ENCODE data around the gene SHE.

Gene SHE

DNA sequence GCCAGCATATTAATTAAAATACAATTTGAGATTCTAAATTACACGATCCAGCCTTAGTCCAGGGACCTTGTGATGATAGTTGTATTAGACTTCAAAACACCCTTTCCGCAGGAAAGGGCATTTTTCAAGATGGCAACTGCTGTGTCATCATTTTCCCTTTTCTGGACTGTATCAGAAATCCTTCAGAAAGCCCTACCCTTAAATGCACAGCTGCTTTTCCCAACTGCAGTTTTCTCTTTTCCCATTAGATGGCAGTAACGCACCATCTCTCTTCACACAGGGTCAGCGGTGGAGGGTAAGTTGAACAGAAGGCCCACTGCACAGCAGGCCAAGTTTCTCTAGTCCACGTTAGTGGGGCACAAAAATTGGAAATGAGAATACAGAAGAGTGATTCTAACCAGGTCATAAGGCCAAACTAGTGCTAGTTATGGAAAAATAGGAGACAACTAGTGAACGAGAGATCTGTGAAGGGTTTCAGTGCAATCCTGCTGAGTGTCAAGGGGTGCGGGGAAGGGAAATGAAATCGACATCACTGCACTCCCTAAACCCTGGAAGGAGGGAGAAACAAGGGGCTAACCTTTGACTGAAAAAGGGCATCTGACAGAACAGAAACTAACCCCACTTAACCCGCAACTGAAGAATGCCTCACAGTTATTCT lies 22.3 kb downstream of the SHE start:
- peak in 1 of 2 donors; percentile 36 for DNase-seq (ENCODE audit: low read depth in 2 of 2)

DNA sequence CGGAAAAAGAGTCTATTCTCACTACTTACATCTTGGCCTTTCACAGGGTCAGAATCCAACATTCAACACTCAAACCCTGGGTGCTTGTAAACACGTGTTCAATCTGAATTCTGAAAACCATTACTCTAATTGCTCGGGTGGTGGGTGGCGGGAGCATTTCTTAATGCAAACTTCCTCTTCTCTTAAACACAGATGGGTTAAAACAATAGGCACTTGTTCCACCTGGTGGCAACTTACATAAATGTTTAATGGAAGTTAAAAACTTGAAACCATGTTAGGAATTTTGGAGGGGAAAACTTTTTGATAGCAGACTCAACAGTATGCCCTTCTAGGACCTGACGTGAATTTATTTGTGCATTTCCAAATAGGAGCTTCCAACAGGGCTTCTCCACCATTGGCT lies 23.6 kb downstream of the SHE start:
- no peak for DNase-seq (ENCODE audit: low read depth in 2 of 2)

DNA sequence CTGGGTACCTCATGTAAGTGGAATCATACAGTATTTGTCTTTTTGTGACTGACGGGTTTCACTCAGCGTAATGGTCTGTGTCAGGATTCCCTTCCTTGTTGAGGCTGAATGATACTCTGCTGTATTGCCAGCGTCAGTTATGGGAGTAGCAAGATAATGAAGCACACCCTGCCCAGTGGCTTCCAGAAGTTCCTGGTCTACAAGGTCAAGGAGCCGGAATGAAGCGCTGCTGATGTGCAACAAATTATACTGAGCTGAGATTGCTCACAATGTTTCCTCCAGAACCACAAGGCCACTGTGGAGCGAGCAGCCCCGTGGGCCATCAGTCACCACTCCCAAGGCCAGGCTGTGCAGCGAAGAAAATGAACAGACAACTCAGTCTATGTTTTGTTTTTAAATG lies 24.2 kb downstream of the SHE start:
- DNase-seq (ENCODE audit: low read depth in 2 of 2) = no peak

DNA sequence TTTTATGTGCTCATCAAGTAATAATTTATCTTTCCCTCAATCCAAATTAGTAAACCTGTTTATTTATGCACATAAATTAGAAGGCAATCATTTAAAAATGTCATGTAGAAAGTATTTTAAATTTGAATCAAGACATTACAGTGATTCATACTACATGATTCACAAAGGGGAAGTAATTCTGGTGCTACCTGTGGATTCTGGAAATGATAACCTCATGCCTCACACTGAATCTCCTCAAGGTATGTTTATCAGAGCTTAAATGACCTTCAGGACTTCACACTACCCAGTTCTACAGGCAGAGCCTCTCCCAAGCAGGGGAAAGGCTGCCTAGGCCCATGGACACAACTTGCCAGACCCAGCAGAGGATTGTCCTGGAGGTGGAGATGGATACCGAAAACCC lies 25.4 kb downstream of the SHE start:
- no peak for DNase-seq (ENCODE audit: low read depth in 2 of 2)

DNA sequence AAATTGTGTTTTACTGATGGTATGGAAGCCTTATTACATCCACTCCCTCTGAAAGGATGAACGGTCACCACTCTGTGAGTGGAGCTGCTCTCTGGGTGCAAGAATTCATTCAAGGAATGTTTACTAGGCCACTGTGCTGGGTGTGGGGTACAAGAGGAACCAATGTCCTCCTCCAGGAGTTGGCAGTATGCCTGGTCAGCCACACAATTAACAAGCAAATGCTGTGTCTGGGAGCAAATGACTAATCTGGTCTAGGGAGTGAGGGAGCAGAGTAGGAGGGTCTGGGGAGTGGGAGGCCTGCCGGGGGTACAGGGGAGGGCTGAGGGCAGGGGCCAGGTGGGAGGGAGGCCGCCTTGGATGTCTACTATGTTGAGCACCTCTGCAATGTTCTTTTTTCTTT lies 27.4 kb downstream of the SHE start:
- DNase-seq (ENCODE audit: low read depth in 2 of 2) = no peak

DNA sequence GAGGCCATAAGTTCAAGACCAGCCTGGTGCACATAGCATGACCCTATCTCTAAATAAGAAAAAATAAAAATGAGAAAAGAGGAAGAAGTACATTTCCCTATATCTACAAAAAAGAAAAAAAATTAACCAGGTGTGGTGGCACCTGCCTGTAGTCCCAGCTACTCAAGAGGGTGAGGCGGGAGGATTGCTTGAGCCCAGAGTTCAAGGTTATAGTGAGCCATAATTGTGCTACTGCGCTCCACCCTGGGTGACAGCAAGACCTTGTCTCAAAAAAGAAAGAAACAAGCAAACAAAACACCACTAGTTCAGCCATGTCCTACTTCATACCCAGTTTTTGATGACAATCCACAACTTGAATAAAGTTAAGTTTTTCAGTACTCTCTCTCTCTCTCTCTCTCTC lies 30.9 kb downstream of the SHE start:
- no peak for DNase-seq (ENCODE audit: low read depth in 2 of 2)

DNA sequence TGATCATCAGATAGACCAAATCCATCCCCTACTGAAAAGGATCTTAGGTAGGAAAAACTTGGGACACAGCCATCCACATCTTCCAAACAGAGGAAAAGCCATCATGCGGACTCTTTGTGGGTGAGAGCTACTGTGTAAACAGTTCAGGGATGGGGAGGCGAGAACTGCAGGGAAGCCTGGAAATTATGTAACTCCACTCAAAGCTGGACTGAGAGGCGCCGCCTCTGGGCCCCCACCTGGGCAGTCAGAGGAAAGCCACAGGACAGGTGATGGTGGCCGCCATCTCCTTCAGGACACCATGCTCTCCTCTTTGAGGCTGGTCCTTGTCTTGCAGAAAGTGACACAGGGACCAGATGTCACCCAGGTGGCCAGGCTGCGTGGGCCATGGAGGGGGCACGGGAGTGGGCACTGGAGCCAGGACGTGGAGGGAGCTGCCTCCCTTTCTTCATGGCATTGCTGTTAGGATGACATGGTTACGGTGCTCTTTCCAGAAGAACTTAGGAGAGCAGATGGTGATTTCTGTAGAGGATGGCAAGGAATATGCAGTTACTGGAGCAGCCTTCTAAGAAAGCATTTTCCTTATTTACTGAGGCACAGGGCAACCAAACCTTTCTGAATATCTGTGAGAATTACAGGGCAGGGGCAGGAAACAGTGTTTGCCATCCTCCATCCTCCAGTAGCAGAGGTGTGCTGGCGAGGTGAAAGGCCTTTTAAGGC lies 32.2 kb downstream of the SHE start:
- DNase-seq (ENCODE audit: low read depth in 2 of 2) = no peak

DNA sequence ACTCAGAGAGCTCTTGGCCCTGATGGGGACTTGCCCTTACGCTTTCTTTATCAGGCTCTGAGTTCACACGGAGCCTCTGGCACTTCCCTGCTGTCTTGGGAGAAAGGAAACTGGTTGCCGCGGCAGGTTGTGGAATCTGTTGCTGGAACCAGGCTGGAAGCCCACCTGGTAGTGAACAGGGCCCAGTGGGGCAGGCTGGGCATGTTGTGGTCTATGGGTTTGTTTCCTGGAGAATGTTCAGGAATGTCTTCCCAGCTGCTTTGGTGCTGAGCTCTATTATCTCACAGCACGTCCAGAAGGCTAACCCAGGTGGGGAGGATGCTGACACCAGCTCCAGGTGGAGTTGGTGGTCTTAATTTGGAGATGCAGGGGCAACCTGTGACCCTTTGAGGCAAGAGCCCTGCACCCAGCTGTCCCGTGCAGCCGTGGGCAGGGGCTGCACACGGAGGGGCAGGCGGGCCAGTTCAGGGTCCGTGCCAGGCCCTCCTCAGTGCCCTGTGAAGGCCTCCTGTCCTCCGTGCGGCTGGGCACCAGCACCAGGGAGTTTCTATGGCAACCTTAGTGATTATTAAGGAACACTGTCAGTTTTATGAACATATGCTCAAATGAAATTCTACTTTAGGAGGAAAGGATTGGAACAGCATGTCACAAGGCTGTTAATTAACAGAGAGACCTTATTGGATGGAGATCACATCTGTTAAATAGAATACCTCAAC lies 33.5 kb downstream of the SHE start:
- no peak for DNase-seq (ENCODE audit: low read depth in 2 of 2)

DNA sequence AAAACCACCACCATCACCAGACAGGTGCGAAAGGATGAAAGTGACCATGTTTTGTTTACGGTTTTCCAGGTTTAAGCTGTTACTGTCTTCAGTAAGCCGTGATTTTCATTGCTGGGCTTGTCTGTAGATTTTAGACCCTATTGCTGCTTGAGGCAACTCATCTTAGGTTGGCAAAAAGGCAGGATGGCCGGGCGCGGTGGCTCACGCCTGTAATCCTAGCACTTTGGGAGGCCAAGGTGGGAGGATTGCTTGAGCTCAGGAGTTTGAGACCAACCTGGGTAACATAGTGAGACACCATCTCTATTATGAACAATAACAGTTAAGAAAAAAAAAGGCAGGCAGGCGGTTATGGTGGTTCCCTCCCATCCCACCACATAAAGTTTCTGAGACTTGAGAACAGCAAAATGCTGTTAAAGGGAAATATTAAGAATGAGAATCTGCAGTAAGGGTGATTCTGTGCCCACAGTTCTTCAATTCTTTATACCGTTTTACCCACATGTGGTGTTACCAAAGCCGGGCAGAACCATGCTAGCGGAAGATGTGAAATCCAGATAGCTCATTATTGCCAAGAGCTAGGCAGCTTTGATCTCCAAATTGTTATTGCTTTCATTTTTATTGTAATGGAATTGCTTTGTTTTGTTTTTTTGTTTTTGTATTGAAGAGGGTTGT lies 34.6 kb downstream of the SHE start:
- no peak for DNase-seq (ENCODE audit: low read depth in 2 of 2)

DNA sequence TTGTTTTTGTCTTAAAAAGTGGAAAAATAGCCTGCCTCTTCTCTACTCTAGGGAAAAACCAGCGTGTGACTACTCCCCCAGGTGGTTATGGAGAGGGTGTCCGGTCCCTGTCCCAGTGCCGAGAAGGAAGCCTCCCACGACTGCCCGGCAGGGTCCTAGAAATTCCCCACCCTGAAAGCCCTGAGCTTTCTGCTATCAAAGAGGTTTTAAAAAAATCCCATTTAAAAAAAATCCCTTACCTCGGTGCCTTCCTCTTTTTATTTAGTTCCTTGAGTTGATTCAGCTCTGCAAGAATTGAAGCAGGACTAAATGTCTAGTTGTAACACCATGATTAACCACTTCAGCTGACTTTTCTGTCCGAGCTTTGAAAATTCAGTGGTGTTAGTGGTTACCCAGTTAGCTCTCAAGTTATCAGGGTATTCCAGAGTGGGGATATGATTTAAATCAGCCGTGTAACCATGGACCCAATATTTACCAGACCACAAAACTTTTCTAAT lies 35.2 kb downstream of the SHE start:
- DNase-seq (ENCODE audit: low read depth in 2 of 2) = no peak

DNA sequence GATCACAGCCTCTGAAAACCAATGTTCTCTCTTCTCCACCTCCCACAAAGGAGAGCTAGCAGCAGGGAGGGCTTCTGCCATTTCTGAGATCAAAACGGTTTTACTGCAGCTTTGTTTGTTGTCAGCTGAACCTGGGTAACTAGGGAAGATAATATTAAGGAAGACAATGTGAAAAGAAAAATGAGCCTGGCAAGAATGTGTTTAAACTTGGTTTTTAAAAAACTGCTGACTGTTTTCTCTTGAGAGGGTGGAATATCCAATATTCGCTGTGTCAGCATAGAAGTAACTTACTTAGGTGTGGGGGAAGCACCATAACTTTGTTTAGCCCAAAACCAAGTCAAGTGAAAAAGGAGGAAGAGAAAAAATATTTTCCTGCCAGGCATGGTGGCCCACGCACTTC lies 36.0 kb downstream of the SHE start:
- DNase-seq (ENCODE audit: low read depth in 2 of 2) = no peak

DNA sequence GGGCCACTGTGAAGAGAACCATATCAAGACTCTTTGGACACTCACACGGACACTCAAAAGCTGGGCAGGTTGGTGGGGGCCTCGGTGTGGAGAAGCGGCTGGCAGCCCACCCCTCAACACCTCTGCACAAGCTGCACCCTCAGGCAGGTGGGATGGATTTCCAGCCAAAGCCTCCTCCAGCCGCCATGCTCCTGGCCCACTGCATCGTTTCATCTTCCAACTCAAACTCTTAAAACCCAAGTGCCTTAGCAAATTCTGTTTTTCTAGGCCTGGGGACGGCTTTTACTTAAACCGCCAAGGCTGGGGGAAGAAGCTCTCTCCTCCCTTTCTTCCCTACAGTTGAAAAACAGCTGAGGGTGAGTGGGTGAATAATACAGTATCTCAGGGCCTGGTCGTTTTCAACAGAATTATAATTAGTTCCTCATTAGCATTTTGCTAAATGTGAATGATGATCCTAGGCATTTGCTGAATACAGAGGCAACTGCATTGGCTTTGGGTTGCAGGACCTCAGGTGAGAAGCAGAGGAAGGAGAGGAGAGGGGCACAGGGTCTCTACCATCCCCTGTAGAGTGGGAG lies 36.5 kb downstream of the SHE start:
- DNase-seq (ENCODE audit: low read depth in 2 of 2) = no peak

DNA sequence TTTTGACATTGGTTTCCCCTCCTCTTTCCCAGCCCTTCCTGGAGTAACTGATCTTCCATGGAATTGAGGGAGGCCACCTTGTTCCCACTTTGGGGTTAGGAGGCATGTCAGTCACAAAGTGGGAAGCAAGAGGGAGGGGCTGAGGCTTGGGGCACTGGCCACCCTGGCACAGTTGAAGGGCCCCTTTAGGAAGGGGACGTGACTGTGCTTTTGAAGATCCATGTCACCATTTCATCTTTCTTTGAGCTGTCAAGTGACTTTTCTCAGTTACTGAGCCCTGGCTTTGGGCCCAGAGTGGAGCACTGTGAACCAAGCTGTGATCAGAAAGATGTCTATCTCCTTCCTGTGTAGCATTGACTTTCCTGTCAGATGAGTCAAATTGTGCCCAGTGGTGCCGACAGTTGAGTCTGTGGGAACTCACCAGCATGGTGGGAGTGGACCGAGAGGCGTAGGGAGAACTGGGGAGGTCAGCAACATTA lies 38.7 kb downstream of the SHE start:
- peak; percentile 20 to 38 for DNase-seq (ENCODE audit: low read depth in 2 of 2)

DNA sequence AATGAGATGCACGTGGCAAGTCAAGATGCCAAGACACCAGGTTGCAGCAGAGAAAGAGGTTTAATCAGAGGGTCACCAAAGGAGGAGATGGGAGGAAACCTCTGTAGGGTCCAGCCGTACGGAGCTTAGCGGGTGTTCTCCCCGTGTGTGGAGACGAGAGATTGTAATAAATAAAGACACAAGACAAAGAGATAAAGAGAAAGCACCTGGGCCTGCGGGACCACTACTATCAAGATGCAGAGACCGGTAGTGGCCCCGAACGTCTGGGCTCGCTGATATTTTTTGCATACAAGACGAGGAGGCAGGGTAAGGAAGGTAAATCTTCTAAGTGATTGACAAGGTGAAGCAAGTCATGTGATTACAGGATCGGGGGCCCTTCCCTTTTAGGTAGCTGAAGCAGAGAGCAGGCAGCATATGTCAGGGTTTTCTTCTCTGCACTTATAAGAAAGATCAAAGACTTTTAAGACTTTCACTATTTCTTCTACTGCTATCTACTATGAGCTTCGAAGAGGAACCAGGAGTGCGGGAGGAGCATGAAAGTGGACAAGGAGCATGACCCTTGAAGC lies 41.4 kb downstream of the SHE start:
- DNase-seq (ENCODE audit: low read depth in 2 of 2) = no peak

DNA sequence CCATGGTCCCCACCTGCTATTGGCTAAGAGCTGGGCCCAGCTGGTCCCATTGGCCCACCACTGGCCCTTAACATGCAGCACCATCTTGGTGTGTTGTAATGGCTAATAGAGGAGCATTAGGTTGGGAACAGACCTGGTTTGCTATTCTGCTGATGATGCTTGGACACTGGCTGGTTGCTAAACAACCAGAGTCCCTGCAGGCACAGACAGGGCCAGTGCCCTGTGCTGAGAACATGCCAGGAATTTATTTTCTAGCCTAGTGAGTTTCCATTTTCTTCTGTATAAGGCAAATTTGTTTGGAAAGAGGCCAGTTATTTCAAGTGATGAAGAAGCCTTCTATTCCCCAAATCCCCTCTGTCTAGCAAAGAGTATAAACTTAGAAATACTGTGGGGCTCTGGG lies 43.1 kb downstream of the SHE start:
- DNase-seq (ENCODE audit: low read depth in 2 of 2) = no peak

DNA sequence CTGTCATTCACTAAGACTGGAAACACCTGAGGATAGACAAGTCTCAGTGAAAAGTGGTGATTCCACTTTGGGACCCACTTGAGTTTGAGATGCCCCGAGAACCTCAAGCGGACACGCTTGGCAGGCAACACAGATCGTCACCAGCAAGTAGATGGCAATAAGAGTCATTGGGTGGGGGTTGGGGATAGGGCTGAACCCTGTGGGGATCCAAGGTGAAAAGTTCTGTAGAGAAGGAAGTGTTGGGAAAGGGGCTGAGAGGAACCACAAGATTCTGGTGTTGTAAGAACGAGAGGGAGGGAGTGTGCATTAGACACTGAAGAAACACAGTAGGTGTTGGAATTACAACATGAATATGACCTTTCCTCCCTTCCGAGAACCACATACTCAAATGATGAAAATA lies 45.6 kb downstream of the SHE start:
- no peak for DNase-seq (ENCODE audit: low read depth in 2 of 2)

DNA sequence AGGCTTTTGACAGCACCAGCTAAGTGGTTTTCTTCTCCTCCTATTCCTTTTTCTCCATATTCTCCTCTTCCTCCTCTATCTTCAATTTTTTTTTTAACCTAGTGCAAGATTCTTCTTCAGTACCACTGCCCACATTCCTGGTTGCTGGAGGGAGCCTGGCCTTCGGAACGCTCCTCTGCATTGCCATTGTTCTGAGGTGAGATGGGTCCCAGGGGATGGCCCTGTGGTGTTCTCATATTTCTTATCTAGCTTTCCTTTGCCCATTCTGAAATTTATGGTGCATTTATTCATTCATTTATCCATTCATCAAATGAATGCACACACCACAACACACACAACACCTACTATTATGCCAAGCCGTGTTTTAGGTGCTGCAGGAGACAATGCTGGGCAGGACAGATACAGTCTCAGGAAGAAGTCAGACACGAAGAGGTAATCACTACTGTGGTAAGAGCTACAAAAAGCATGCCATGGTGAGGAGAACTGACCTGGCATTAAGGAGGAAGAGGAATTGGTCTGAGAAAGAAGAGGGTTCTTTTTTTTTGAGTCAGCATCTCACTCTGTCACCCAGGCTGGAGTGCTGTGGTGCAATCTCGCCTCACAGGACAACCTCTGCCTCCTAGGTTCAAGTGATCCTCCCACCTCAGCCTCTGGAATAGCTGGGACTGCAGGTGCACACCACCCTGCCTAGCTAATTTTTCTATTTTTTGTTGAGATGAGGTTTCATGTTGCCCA lies 47.7 kb downstream of the SHE start:
- no peak for DNase-seq (ENCODE audit: low read depth in 2 of 2)

DNA sequence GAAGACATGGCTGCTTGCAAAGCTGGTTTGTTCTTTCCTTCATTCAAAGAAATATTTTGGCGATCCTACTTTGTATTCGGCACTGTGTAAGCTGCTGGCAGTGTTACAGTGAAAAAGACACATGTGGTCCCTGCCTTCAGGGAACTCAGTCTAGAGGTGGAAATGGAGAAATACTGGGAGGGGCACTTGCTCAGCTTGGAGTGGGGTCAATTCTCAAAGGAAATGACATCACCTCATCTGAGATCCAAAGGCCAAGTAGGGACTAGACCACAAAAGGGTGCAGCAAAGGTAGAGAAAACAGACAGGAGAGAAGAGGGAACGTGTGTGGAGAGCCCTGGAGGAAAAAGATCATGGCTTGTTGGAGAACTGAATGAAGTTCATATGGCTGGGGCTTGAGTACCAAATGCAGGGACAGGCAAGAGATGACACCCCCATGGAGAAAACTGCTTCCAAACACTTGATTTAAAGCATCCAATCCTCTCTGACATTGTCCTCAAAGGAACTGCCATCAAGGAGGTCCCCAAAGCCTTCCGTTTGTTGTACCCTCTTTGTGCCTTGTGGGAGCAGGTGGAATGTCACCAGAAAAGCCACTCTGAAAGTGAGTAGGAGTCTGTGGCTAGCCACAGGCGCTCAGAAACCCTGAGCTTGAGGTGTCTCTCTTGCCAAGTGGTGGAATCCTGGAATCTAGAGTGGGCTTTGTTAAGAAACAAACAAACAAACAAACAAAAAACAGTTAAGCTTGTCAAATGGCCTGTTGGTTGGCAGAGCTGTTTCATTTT lies 48.4 kb downstream of the SHE start:
- DNase-seq (ENCODE audit: low read depth in 2 of 2) = no peak

DNA sequence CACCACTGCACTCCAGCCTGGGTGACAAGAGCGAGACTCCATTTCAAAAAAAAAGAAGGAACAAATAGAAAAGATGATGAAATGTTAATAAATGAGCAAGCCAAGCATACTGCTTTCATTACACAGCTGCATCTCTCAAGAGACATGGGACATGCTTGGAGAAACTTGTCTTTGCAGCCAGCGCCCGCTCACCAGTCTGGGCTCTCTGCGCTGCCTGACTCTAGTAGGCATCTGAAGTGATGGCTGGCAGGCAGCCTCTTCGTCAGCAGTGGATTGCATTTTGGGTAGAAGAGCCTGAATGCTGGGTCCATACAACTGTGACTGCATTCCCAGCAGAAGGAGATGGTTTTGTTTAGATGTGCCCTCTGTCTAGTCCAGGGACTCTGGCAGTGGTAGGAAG lies 49.1 kb downstream of the SHE start:
- no peak for DNase-seq (ENCODE audit: low read depth in 2 of 2)

DNA sequence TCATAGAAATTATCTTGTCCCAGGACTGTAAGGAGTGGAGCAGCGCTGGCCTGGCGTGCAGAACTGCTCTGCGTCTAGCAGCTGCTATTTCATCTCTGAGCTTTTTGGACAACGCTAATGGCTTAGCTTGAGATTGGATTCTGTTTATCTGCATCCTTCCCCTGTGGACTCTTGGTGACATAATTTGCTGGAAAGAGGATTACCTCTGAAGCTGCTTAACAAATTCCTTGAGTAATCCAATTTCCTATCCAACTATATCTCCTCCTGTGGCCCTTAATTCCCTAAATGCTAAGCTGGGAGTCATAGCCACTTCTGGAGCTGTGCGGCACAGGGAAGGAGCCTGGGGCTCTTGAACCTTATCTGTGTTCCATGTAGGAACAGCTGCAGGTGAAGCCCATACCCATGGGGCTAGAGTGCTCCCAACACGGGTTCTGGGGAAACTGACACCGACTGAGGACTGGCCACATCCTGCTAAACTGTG lies 53.8 kb downstream of the SHE start:
- no peak for DNase-seq (ENCODE audit: low read depth in 2 of 2)
